Osteocyte (in vitro differentiated cells): ENCODE data around the gene DSTYK. TPM values are rescaled to one million over a fixed set of nuclear protein-coding genes. Genes with fewer than 3 reads are reported as not detected.

ENCODE experiments used
- DNase-seq: peaks from one replicate; pipeline ENCODE4 v3.0.0; 2021; ENCODE audit warnings: mixed read lengths; ENCODE audit not compliant: unreplicated experiment; ENCODE audit errors: extremely low spot score
- H3K27ac Mint-ChIP-seq: one replicate; pipeline ENCODE4 v1.8.0; 2021; ENCODE audit warnings: mild to moderate bottlenecking, mixed read lengths; ENCODE audit not compliant: unreplicated experiment
- H3K27me3 Mint-ChIP-seq: one replicate; pipeline ENCODE4 v1.8.0; 2021; ENCODE audit warnings: mixed read lengths; ENCODE audit not compliant: unreplicated experiment
- H3K36me3 Mint-ChIP-seq: one replicate; pipeline ENCODE4 v1.8.0; 2021; ENCODE audit warnings: mixed read lengths; ENCODE audit not compliant: unreplicated experiment
- H3K4me1 Mint-ChIP-seq: one replicate; pipeline ENCODE4 v1.8.0; 2021; ENCODE audit warnings: mixed read lengths; ENCODE audit not compliant: unreplicated experiment
- H3K4me3 Mint-ChIP-seq: one replicate; pipeline ENCODE4 v1.8.0; 2021; ENCODE audit warnings: mild to moderate bottlenecking, moderate library complexity, mixed read lengths; ENCODE audit not compliant: unreplicated experiment
- H3K9me3 Mint-ChIP-seq: one replicate; pipeline ENCODE4 v1.8.0; 2021; ENCODE audit warnings: mixed read lengths; ENCODE audit not compliant: unreplicated experiment
- CTCF ChIP-seq: fragments of 200-600 bp; sonication (generic); IDR thresholded peaks from 2 replicates; pipeline ENCODE4 v1.5.0; 2021; ENCODE audit warnings: antibody characterized with exemption, mild to moderate bottlenecking, moderate library complexity
- total RNA-seq: library from RNA; stranded (reverse); gene quantifications from 2 replicates; pipeline ENCODE4 v1.2.1, GENCODE V29; 2021

DSTYK gene
- total RNA-seq, 1 donor from 2014 or later, result 15.3 TPM

- Mint-ChIP-seq H3K36me3 (no peaks in the 10 kb centered on the region), H3K27ac (no peak overlapping the region), H3K4me1 (peaks cover 19% of the 10 kb centered on the region), H3K9me3 (no peaks in the 10 kb centered on the region), H3K27me3 (no peaks in the 10 kb centered on the region), H3K4me3 (no peak overlapping the region)
- no peak for TF ChIP-seq CTCF
- DNase-seq, result no peak
These were observed 2.7 kb downstream of the DSTYK start for GRCh38 chr1:205208811-205209210.

GRCh38 chr1:205205055-205205454 is 6.4 kb downstream of the DSTYK start:
- Mint-ChIP-seq H3K9me3 (no peaks in the 10 kb centered on the region), H3K27me3 (no peaks in the 10 kb centered on the region), H3K27ac (no peak overlapping the region), H3K36me3 (no peaks in the 10 kb centered on the region), H3K4me1 (peaks cover 11% of the 10 kb centered on the region), H3K4me3 (no peak overlapping the region)
- TF ChIP-seq CTCF, result no peak
- DNase-seq, result no peak

- no peak overlapping the region for H3K4me3 Mint-ChIP-seq
- no peaks in the 10 kb centered on the region for H3K9me3 Mint-ChIP-seq
- TF ChIP-seq CTCF, result no peak
- H3K4me1 Mint-ChIP-seq, result peaks cover 12% of the 10 kb centered on the region
- no peaks in the 10 kb centered on the region for H3K36me3 Mint-ChIP-seq
- no peaks in the 10 kb centered on the region for H3K27me3 Mint-ChIP-seq
- DNase-seq, result no peak
- H3K27ac Mint-ChIP-seq, result no peak overlapping the region
These were observed 7.0 kb downstream of the DSTYK start for GRCh38 chr1:205204552-205204951.

- no peak for TF ChIP-seq CTCF
- Mint-ChIP-seq H3K27ac (no peak overlapping the region), H3K9me3 (no peaks in the 10 kb centered on the region), H3K36me3 (no peaks in the 10 kb centered on the region), H3K4me3 (no peak overlapping the region), H3K4me1 (peaks cover 23% of the 10 kb centered on the region), H3K27me3 (no peaks in the 10 kb centered on the region)
- DNase-seq, result no peak
These were observed 11.6 kb downstream of the DSTYK start for GRCh38 chr1:205199931-205200299.

- no peak overlapping the region for H3K4me3 Mint-ChIP-seq
- H3K27me3 Mint-ChIP-seq, result no peaks in the 10 kb centered on the region
- peaks cover 21% of the 10 kb centered on the region for H3K4me1 Mint-ChIP-seq
- peak overlapping the region; percentile 35 for H3K27ac Mint-ChIP-seq
- no peaks in the 10 kb centered on the region for H3K9me3 Mint-ChIP-seq
- no peaks in the 10 kb centered on the region for H3K36me3 Mint-ChIP-seq
- DNase-seq, result no peak
- TF ChIP-seq CTCF, result no peak
These were observed 12.2 kb downstream of the DSTYK start for GRCh38 chr1:205199090-205199930.
